OCI-LY7 (cell line): ENCODE measurements around the gene PTPRB. TPM values are rescaled to one million over a fixed set of nuclear protein-coding genes. Genes with fewer than 3 reads are reported as not detected.

Experiments
- BruUV-seq: library from RNA; stranded (reverse); fragments of 400-500 nt; replicated peaks from 2 replicates; lab custom pipeline; 2021; lab: Mats Ljungman, UMichigan
- CTCF ChIA-PET: fragments of 300-600 bp; sonication (Branson Sonifier 250); formaldehyde crosslinking; loops from one replicate; lab custom pipeline; 2022; ENCODE audit warnings: antibody characterized with exemption; ENCODE audit not compliant: unreplicated experiment; lab: Charles Lee
- POLR2A ChIA-PET: fragments of 300-600 bp; sonication (Branson Sonifier 250); formaldehyde crosslinking; loops from one replicate; lab custom pipeline; 2022; ENCODE audit warnings: antibody characterized with exemption; lab: Charles Lee
- DNase-seq: peaks from one replicate; pipeline ENCODE4 v3.0.0-alpha.2; 2015; ENCODE audit warnings: low spot score
- H2AFZ ChIP-seq: fragments of 200-600 bp; sonication (generic), shearing (Covaris generic); 2 replicates; pipeline ENCODE4 v1.6.1; 2014; ENCODE audit warnings: mild to moderate bottlenecking, antibody characterized with exemption, low read length, moderate library complexity
- H3K27ac ChIP-seq: fragments of 200-600 bp; sonication (generic); 2 replicates; pipeline ENCODE4 v1.5.1; 2014; ENCODE audit warnings: mixed run types, low read depth, mild to moderate bottlenecking, moderate library complexity, low read length, inconsistent platforms; ENCODE audit not compliant: poor library complexity, severe bottlenecking
- H3K36me3 ChIP-seq: fragments of 200-600 bp; sonication (generic); 2 replicates; pipeline ENCODE4 v1.6.1; 2014; ENCODE audit warnings: mild to moderate bottlenecking, antibody characterized with exemption, low read length, moderate library complexity, mixed read lengths; ENCODE audit not compliant: insufficient read depth
- H3K4me1 ChIP-seq: fragments of 200-600 bp; sonication (generic); 2 replicates; pipeline ENCODE4 v1.5.1; 2014; ENCODE audit warnings: mild to moderate bottlenecking, low read length; ENCODE audit not compliant: insufficient read depth, poor library complexity, severe bottlenecking
- H3K4me2 ChIP-seq: fragments of 200-600 bp; sonication (generic); 2 replicates; pipeline ENCODE4 v1.6.1; 2014; ENCODE audit warnings: mild to moderate bottlenecking, low read length
- H3K4me3 ChIP-seq: fragments of 200-600 bp; sonication (generic); 2 replicates; pipeline ENCODE4 v1.5.1; 2014; ENCODE audit warnings: mild to moderate bottlenecking, low read depth, low read length; ENCODE audit not compliant: poor library complexity, severe bottlenecking
- H3K79me2 ChIP-seq: fragments of 200-600 bp; sonication (generic); 2 replicates; pipeline ENCODE4 v1.6.1; 2016; ENCODE audit warnings: low read depth, mild to moderate bottlenecking, low read length, moderate library complexity, mixed read lengths; ENCODE audit not compliant: insufficient read depth
- H3K9me2 ChIP-seq: fragments of 200-600 bp; sonication (generic); 2 replicates; pipeline ENCODE4 v1.6.1; 2016; ENCODE audit warnings: mild to moderate bottlenecking, low read length, mixed read lengths; ENCODE audit not compliant: insufficient read depth
- H3K9me3 ChIP-seq: fragments of 200-600 bp; sonication (generic); 2 replicates; pipeline ENCODE4 v1.6.1; 2014; ENCODE audit warnings: mild to moderate bottlenecking, mixed run types, low read length, mixed read lengths
- H4K20me1 ChIP-seq: fragments of 200-600 bp; sonication (generic); 2 replicates; pipeline ENCODE4 v1.6.1; 2014; ENCODE audit warnings: mild to moderate bottlenecking, antibody characterized with exemption, low read length, moderate library complexity, mixed read lengths; ENCODE audit not compliant: insufficient read depth
- CTCF ChIP-seq: fragments of 200-600 bp; sonication (generic); conservative IDR thresholded peaks from 2 replicates; pipeline ENCODE4 v1.5.1; 2014; ENCODE audit warnings: mild to moderate bottlenecking, antibody characterized with exemption, low read length, moderate library complexity, mixed read lengths
- EZH2phosphoT487 ChIP-seq: fragments of 200-600 bp; sonication (generic); IDR thresholded peaks from 2 replicates; pipeline ENCODE4 v1.6.1; 2018; ENCODE audit warnings: low read depth, borderline replicate concordance, mild to moderate bottlenecking, mixed run types, antibody characterized with exemption, low read length, moderate library complexity, mixed read lengths
- intact Hi-C: fragments of 100-400 bp; cut with micrococcal nuclease; formaldehyde crosslinking; loops from one replicate; pipeline ENCODE4 v1.10.0; 2022; ENCODE audit not compliant: unreplicated experiment
- total RNA-seq, 2 experiments: library from RNA; depleted of rRNA in 1 of 2; stranded (reverse); fragments of >200 nt in 1 of 2; shearing (Covaris generic) in 1 of 2; gene quantifications; 2 replicates each; pipeline ENCODE4 v1.2.3, GENCODE V29; 2014 to 2022

PTPRB gene
- total RNA-seq, 2 experiments from 2014 or later, result not detected

DNA sequence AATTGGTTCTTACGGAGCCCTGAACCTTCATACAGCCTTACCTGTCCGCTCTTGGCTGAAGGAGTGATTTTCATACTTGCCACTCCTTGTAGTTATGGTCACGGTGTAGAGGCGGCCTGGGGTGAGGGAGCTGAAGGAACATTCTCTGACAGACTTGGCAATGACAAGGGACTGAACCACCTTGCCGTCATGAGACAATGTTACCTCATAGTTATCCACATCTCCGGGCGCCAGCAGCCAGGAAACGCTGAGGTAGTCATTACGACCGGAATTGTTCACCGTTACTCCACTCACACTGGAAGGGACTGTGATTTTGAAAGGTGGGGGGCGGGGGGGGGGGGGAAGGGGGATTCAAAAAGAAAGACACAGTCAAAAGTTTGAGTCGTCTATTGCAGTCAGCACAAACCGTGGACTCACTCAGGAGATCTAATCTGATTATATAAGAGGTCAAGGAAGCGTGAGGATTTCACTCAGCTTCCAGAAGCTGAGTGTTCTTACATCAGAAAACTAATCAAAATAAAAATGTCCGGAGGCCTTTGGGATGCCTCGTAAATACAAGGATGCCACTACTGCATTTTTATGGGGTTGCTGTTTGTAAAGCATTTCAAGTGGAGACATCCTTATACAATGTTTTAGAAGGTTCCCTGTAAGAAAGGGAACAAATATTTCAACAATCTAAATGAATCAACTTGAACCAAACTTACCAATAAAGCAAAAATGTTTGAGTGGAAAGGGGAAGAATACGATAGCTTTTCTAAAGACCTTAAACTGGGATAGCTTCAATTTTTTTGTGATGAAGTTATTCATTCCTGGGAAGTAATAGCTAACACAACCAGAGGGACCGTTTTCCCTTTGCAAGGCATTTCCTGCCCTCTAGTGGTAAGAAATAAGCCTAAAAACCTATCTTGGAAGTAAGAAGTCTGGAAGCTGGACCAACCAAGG is 60.6 kb downstream of the PTPRB start:
- no peak overlapping the region for H3K4me2 ChIP-seq
- H2AFZ ChIP-seq, result peak overlapping the region; percentile 2; the same call in 1 of the 2 replicates
- H3K4me3 ChIP-seq, result no peak overlapping the region
- CTCF ChIA-PET, result interaction anchor here (0.7 to 1.2 kb wide), 3 partner anchors 692 to 697 kb away, joined by 3 to 8 read pairs (median 6); no protein-coding TSS in a partner anchor
- H3K36me3 ChIP-seq, result no peaks in the 10 kb centered on the region
- DNase-seq, result peak; percentile 71
- BruUV-seq, result no TSS peak
- peak; percentile 91 for TF ChIP-seq CTCF
- no peak for TF ChIP-seq EZH2phosphoT487
- no peaks in the 10 kb centered on the region for H3K79me2 ChIP-seq
- H3K27ac ChIP-seq, result no peak overlapping the region
- intact Hi-C loops, result loop anchor here (1.0 to 10.0 kb wide), 5 partner anchors 89 to 697 kb away; partner anchors contain the start of gene KCNMB4
- H3K9me2 ChIP-seq, result no peaks in the 10 kb centered on the region
- H4K20me1 ChIP-seq, result no peaks in the 10 kb centered on the region
- H3K9me3 ChIP-seq, result no peaks in the 10 kb centered on the region
- POLR2A ChIA-PET, result interaction anchor here (0.6 to 1.2 kb wide), 8 partner anchors 117 to 991 kb away, joined by 3 to 6 read pairs (median 3); partner anchors contain the start of gene CCT2
- H3K4me1 ChIP-seq, result no peaks in the 10 kb centered on the region

- H4K20me1 ChIP-seq, result no peaks in the 10 kb centered on the region
- H3K4me2 ChIP-seq, result no peak overlapping the region
- intact Hi-C loops, result loop anchor here (10.0 kb wide), 2 partner anchors 207 to 357 kb away; partner anchors contain the start of gene KCNMB4
- ChIA-PET POLR2A (interaction anchor here (0.5 to 1.3 kb wide), 3 partner anchors 441 to 684 kb away, joined by 3 read pairs; no protein-coding TSS in a partner anchor), CTCF (no interaction called here)
- no peak overlapping the region for H3K4me3 ChIP-seq
- BruUV-seq, result no TSS peak
- H3K4me1 ChIP-seq, result no peaks in the 10 kb centered on the region
- no peak overlapping the region for H2AFZ ChIP-seq
- H3K36me3 ChIP-seq, result no peaks in the 10 kb centered on the region
- no peak for DNase-seq
- TF ChIP-seq EZH2phosphoT487, result no peak
- H3K9me2 ChIP-seq, result no peaks in the 10 kb centered on the region
- H3K27ac ChIP-seq, result no peak overlapping the region
- no peaks in the 10 kb centered on the region for H3K9me3 ChIP-seq
- H3K79me2 ChIP-seq, result no peaks in the 10 kb centered on the region
Measured at GRCh38 chr12:70571705-70572268, 65.4 kb downstream of the PTPRB start.

DNA sequence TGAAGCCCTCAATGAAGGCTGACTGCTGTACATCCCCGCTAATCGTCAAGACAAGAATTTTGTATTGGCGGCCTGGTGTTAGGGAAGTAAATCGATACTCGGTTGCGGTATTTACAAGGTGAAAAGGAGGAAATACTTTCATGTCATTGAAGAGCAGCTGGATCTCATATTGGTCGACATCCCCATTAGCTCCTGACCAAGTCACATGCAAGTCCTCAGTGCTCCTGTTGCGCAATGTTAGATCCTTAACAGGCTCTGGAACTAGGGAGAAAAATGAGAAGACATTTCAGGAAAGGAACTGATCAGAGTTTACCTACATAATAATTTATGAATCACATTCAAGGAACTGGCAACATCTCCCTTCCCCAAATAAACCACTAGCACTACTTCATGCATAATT is 66.2 kb downstream of the PTPRB start:
- CTCF ChIA-PET, result no interaction called here
- H3K4me1 ChIP-seq, result no peaks in the 10 kb centered on the region
- intact Hi-C loops, result loop anchor here (10.0 kb wide), 2 partner anchors 206 to 356 kb away; partner anchors contain the start of gene KCNMB4
- no peak overlapping the region for H2AFZ ChIP-seq
- H3K4me3 ChIP-seq, result no peak overlapping the region
- no peaks in the 10 kb centered on the region for H3K36me3 ChIP-seq
- TF ChIP-seq CTCF (no peak), EZH2phosphoT487 (no peak)
- H4K20me1 ChIP-seq, result no peaks in the 10 kb centered on the region
- POLR2A ChIA-PET, result no interaction called here
- H3K79me2 ChIP-seq, result no peaks in the 10 kb centered on the region
- no peak overlapping the region for H3K27ac ChIP-seq
- H3K9me3 ChIP-seq, result no peaks in the 10 kb centered on the region
- H3K4me2 ChIP-seq, result no peak overlapping the region
- DNase-seq, result no peak
- BruUV-seq, result no TSS peak
- no peaks in the 10 kb centered on the region for H3K9me2 ChIP-seq
